GM19372 (cell line): Measurements from ENCODE around the gene GAL3ST2.
A peak's percentile ranks its signal among the peaks of the same experiment; 100 is the strongest.

Experiments used
- ATAC-seq: cut with Tn5 transposase; IDR thresholded peaks from one replicate; pipeline ENCODE4 v1.9.1; 2021; ENCODE audit warnings: mild to moderate bottlenecking, low read depth, moderate library complexity; ENCODE audit not compliant: unreplicated experiment

GAL3ST2 gene

DNA sequence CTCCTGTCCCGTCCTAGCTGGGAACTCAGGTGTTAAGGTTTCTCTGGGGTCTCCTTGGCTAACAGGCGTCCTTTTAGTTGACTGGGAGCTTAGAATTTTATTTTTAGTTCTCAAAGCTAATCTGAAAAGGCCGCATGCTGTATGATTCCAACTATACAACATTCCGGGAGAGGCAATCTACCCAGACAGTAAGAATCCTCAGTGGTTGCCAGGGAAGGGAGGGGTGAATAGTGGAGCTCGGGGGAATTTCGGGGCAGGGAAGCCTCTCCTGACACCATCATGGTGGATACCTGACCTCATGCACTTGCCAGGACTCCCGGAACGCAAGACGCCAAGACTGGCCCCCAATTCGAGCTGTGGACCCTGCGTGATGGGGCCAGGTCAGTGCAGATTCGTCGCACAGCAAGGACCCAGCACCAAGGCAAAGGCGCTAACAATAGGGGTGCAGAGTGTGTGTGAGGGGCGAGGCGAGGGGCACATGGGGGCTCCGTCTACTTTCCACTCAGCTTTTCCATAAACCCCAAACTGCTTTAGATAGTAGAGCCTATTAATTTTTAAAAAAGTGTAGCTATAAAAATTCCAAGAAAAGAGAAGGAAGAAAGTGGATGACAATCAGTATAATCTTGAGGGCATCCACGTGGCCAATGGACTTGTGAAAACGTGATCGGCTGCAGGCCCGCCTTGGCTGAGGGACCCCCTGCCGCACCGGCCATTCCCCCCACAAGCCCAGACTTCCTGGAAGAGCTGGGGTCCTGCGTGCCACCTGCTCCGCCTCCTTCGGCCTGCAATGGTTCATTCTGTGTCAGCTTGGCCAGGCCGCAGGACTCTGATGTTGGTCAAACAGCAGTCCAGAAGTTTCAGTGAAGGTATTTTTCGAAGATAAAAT is 64.8 kb downstream of the GAL3ST2 start:
- ATAC-seq: no peak

- ATAC-seq: no peak
Observed at GRCh38 chr2:241842067-241842415, 65.4 kb downstream of the GAL3ST2 start.

DNA sequence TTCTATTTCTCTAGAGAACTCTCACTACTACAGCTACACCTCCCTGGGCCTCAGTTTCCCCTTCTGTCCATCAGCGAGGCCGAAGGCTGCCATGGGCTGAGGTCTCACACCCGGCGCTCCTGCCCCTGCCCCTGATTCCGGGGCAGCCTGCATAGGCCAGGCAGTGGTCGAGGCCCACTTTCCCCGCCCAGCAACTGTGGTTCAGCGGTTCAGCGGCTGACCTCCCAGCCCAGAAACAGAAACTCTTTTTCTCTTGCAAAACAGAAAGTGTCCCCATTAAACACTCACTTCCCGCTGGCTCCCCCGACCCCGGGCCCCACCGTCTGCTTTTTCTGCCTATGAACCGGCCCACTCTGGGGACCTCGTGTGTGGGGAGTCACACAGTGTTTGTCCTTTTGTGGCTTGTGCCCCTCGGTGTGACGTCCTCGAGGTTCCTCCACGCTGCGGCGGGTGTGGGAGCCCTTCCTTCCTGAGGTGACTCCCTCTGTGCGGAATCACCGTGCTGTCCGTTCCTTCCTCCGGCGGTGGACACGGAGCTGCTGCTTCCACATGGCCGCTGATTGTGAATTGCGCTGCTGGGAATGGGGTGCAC is 66.1 kb downstream of the GAL3ST2 start:
- no peak for ATAC-seq

GRCh38 chr2:241843321-241844065 is 66.9 kb downstream of the GAL3ST2 start:
- ATAC-seq: no peak

GRCh38 chr2:241844066-241844728 is 67.6 kb downstream of the GAL3ST2 start:
- peak; percentile 63 for ATAC-seq

- ATAC-seq: no peak
Observed at GRCh38 chr2:241844831-241845578, 68.4 kb downstream of the GAL3ST2 start.

GRCh38 chr2:241846406-241846805 is 69.8 kb downstream of the GAL3ST2 start:
- ATAC-seq: no peak

DNA sequence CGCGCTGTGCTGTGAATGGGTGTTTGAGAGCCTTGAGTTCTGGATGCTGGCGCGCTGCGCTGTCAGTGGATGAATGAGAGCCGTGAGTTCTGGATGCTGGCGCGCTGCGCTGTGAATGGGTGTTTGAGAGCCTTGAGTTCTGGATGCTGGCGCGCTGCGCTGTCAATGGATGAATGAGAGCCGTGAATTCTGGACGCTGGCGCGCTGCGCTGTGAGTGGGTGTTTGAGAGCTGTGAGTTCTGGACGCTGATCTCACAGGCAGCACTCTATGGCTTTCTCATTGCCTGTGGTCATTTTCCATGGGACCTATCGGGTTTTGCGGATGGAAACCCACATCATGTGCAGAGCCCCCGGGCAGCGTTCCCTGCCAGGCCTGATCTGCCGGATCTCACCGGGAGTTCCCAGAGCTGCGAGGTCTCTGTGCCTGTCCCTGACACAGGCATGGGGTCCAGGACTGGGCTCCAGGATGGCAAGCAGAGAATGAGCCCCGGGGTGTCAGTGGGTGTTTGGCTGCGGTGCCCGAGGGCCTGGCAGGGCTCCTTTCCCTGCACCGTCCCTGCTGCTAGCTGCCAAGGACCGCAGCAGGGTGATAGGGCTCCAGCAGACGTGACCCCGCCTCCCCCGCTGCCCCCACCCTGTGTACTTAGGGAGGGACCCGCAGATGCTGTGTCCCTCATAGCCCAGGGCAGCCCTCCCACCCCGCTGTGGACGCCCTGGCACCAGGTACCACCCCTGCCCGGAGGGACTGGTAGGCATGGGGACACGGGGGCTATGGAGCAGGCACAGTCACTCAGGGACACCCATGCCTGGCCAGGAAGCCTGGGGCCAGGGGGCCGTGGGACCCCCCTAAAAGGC is 72.4 kb downstream of the GAL3ST2 start:
- ATAC-seq: no peak

- no peak for ATAC-seq
Observed at GRCh38 chr2:241849616-241850543, 73.3 kb downstream of the GAL3ST2 start.

GRCh38 chr2:241850544-241851324 is 74.1 kb downstream of the GAL3ST2 start:
- ATAC-seq: no peak

DNA sequence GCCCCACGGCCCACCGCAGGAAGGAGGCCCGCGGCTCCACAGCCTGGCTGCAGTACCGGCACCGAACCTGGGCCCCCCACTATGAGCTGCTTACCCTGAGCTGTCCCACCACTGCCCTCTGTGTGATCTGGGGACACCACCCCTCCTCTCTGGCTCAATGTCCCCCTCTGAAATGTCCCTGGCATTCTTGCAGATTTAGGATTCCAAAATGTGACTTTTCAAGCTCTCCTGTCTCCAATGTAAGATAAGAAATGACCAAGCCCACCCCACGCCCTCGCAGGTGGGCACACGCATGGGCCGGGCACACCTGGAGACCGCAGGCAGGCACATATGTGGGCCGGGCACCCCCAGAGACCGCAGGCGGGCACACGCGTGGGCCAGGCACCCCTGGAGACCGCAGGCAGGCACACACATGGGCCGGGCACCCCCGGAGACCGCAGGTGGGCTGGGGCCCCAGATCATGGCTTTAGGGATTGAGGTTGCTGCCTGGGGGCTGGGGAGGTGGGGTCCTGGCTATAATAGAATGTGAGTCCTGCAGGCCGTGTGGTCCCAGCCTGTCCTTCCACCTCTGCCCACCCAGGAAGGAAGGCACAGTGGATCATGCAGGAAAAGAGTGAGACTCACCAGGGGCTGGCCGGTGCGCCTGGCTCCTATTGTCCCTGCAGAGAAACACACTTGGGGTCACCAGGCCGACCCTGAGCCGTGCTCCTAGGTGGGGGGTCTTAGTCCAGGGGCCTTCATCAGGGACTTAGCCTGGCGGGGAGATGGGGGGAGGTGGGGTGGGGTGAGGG is 74.9 kb downstream of the GAL3ST2 start:
- no peak for ATAC-seq

DNA sequence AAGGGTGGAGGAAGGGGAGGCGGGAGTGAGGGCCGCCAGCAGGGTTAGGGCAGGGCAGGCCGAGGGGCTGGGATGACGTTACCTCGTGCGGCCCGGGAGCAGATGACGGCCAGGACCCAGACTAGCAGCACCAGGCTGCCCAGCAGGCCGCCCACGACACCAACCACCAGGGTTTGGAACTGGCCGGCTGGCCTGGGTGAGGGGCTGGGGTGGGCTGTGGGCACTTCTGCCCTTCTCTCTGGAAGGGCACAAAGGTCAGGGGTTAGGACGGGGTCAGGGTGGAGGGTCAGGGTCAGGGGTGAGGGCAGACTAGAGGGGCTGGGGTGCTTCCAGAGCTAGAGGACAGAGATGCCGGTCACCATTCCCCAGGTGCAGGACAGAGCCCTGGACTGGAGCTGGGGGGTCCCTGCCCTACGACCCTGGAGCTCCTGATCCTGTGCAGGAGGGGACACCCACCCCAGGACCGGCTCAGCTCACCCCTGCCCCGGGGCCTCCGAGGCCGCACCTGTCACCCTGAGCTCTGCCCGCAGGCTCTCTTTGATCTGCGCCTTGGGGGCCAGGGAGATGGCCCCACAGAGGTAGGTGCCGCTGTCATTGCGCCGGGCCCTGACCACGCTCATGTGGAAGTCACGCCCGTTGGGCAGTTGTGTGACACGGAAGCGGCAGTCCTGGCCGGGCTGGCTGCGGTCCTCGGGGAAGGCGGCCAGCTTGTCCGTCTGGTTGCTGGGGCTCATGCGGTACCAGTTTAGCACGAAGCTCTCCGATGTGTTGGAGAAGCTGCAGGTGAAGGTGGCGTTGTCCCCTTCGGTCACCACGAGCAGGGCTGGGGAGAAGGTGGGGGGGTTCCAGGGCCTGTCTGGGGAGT is 75.7 kb downstream of the GAL3ST2 start:
- no peak for ATAC-seq

- no peak for ATAC-seq
Observed at GRCh38 chr2:241852981-241853631, 76.5 kb downstream of the GAL3ST2 start.
